Neuron (in vitro differentiated cells): Measurements from ENCODE around the gene AGTR1.
A peak's percentile ranks its signal among the peaks of the same experiment; 100 is the strongest.

ENCODE experiments used
- H2AFZ ChIP-seq: one replicate; pipeline ENCODE4 v1.6.1; 2013; ENCODE audit warnings: low read depth, mild to moderate bottlenecking, inconsistent platforms, low read length, moderate library complexity
- H3K27me3 ChIP-seq: one replicate; pipeline ENCODE4 v1.6.1; 2013; ENCODE audit warnings: low read length; ENCODE audit not compliant: insufficient read depth
- H3K36me3 ChIP-seq: one replicate; pipeline ENCODE4 v1.6.1; 2013; ENCODE audit warnings: low read length; ENCODE audit not compliant: insufficient read depth
- H3K4me1 ChIP-seq: one replicate; pipeline ENCODE4 v1.6.1; 2013; ENCODE audit warnings: low read length; ENCODE audit not compliant: insufficient read depth
- H3K4me3 ChIP-seq: 2 replicates; pipeline ENCODE4 v1.5.1; 2013; ENCODE audit warnings: mild to moderate bottlenecking, low read length, moderate library complexity
- H3K9me3 ChIP-seq: one replicate; pipeline ENCODE4 v1.6.1; 2013; ENCODE audit warnings: low read length

AGTR1 gene

DNA sequence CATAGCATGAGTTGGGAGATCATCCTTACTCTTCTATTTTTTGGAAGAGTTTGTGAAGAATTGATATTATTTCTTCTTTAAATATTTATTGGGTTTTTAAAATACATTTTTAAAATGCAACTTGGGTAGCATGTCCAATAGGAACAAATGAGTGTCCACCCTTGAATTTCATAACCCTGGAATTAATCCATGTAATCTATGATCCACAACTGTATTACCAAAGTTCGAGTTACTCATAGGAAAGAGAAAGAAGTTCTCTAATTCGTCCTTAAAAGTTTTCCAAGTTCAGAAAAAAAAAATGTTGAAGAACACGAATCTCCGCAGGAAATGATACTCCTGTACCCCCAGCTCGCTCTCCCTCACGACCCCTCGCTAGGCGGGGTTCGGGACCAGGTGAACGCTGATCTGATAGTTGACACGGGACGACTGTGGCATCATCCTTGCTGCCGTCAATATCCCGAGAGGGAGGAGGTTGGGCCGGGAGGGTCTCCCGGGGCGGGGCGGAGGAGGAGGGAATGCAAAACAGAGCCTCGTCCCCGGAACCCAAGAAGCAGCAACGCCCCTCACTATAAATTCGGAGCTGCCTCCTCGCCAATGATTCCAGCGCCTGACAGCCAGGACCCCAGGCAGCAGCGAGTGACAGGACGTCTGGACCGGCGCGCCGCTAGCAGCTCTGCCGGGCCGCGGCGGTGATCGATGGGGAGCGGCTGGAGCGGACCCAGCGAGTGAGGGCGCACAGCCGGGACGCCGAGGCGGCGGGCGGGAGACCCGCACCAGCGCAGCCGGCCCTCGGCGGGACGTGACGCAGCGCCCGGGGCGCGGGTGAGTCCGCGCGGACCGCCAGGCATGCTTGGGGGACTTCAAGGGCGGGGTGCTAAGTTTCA lies at the start of gene AGTR1:
AGTR1 (plus strand) TSS at position 598 of the 884 bp plus-strand sequence. CDS start 43,133 bp downstream, outside the sequence.
- Histone ChIP-seq H3K4me3 (peak within 1 kb of the TSS; percentile 49), H2AFZ (peak within 1 kb of the TSS; percentile 78), H3K9me3 (no peaks in the 10 kb centered on the region), H3K27me3 (peaks cover 31% of the 10 kb centered on the region), H3K36me3 (no peaks in the 10 kb centered on the region), H3K4me1 (peaks cover 6% of the 10 kb centered on the region)

DNA sequence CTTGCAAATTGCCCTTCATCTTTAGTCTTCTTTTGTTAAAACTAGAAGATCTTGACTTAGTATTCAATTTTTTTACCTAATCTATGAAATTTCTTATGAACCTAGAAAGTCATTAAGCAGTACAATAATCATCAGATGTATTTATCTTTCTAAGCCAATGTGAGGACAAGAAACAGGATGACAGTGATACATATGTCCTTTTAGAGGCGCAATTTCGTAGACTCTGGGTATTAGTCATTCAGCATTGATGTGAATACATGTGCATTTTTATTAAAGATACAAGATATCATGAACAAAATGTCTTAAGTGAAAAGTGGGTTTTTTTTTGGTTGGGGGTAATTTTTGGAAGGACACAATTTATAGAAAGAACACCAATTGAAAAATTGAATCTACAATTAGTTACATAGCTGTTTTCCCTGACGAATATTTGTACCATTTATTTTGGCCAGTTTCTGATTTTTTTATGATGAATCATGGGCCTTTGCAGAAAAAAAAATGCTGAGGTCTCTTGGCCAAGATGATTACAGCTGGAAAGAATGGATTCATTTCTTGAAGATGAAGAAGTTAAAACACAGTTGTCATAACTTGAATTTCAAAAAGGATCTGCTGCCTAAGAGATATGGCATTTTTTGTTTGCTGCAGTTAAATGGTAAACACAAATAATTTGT lies 48.9 kb upstream of the AGTR1 start:
- Histone ChIP-seq H2AFZ (no peak overlapping the region), H3K27me3 (no peaks in the 10 kb centered on the region), H3K36me3 (no peaks in the 10 kb centered on the region), H3K9me3 (no peaks in the 10 kb centered on the region), H3K4me3 (no peak overlapping the region), H3K4me1 (no peaks in the 10 kb centered on the region)

DNA sequence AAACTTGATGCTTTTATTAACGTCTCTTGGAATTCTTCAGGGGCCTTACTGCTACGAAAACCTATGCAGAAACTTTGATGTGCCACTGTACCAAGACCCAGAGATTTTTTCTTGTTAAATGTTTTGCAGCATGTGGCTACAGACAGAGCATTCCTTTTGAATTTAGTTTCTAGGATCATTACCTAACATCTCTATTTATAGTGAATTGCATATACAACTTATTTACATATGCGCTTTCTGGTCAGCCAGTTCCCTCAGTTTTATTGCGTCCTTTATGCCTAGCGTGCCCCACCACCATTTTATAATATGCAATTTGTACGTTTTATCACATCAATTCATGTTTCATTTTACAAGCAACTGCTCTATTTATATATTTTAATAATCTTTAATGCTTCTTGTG lies 46.2 kb upstream of the AGTR1 start:
- Histone ChIP-seq H3K36me3 (no peaks in the 10 kb centered on the region), H2AFZ (no peak overlapping the region), H3K4me1 (no peaks in the 10 kb centered on the region), H3K27me3 (no peaks in the 10 kb centered on the region), H3K9me3 (no peaks in the 10 kb centered on the region), H3K4me3 (no peak overlapping the region)

DNA sequence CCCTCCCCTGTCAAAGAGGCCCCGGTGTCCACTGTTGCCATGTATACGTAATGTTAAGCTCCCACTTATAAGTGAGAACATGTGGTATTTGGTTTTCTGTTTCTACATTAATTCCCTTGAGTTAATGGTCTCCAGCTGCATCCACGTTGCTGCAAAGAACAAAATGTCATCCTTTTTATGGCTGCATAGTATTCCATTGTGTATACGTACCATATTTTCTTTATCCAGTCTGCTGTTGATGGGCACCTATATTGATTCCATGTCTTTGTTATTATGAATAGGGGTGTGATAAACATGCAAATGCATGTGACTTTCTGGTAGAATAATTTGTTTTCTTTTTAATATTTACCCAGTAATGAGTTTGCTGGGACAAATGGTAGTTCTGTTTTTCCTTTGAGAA lies 43.3 kb upstream of the AGTR1 start:
- Histone ChIP-seq H3K36me3 (no peaks in the 10 kb centered on the region), H3K4me3 (no peak overlapping the region), H2AFZ (no peak overlapping the region), H3K9me3 (no peaks in the 10 kb centered on the region), H3K4me1 (no peaks in the 10 kb centered on the region), H3K27me3 (no peaks in the 10 kb centered on the region)

DNA sequence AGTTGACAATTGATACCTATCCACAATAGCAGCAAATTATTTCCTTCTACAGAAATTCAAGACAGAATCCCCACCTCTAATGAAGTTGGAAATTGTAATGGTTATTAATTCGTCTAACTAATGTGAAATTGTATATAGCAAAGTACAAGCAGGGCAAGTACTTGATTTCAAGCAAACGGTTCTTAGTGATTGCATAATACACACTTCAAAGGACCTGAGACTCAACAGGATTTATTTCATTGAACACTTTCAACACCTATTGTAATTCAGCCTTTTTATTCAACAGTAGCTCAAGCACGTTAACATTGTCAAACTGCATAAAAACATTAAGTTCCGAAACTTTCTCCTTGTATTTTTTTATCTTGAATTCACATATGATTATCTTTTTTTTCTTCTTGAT lies 40.2 kb upstream of the AGTR1 start:
- Histone ChIP-seq H3K4me3 (no peak overlapping the region), H3K36me3 (no peaks in the 10 kb centered on the region), H3K4me1 (no peaks in the 10 kb centered on the region), H3K9me3 (no peaks in the 10 kb centered on the region), H3K27me3 (no peaks in the 10 kb centered on the region), H2AFZ (no peak overlapping the region)

DNA sequence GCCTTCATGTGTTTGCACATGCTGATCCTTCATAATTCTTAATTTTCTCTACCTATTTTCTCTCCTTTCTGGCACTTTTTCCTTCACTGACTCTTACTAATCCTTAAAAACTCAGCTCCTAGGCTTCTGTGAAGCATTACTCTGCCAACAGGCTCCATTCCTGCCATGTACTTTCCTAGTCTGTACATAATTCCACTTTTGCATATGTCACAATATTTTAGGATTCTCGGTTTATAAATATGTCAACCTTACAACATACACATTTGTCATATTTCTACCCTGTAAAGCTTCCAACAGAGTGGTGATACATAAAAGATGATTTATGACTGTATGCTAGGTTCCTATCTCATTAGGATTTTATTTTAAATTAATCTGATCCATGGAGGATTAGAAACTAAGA lies 38.2 kb upstream of the AGTR1 start:
- H3K27me3 ChIP-seq, result no peaks in the 10 kb centered on the region
- no peaks in the 10 kb centered on the region for H3K9me3 ChIP-seq
- H3K4me3 ChIP-seq, result no peak overlapping the region
- H3K4me1 ChIP-seq, result no peaks in the 10 kb centered on the region
- no peaks in the 10 kb centered on the region for H3K36me3 ChIP-seq
- no peak overlapping the region for H2AFZ ChIP-seq

DNA sequence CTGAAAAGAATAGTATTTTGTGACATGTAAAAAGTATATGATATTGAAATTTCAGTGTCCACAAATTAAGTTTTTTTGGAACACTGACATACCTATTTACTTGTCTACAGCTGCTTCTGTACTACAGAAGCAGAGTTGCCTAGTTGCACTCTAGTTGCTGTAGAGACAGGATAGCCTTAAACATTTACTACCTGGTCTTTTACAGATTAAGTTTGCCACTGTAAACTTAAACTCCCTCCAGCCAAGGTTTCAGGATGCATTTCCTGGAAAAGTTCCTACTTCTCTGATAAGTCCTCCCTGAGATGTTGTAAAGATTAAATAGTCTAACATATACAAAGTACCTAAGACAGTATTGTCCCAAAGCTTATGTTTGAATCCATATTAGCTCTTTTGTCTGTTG lies 17.4 kb upstream of the AGTR1 start:
- H3K9me3 ChIP-seq, result no peaks in the 10 kb centered on the region
- H3K36me3 ChIP-seq, result no peaks in the 10 kb centered on the region
- H3K27me3 ChIP-seq, result no peaks in the 10 kb centered on the region
- no peak overlapping the region for H3K4me3 ChIP-seq
- no peak overlapping the region for H2AFZ ChIP-seq
- no peaks in the 10 kb centered on the region for H3K4me1 ChIP-seq

DNA sequence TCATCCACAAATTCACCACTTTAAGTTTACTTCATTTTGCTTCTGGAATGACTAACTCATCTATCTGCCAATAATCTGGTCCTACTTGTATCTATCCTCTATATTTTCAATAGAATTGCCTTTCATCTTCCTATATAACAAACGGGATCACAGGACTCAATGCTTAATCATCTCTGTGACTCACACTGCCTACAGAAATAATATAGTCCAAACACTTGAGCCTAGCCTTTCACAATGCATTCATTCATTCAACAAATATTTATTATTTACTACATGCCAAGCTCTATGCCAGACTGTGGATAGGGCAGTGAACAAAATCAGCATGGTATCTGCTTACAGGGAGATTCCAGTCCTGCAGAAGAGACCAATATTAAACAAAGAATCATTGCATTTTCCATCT lies 16.6 kb upstream of the AGTR1 start:
- Histone ChIP-seq H3K27me3 (no peaks in the 10 kb centered on the region), H3K9me3 (no peaks in the 10 kb centered on the region), H3K4me3 (no peak overlapping the region)

DNA sequence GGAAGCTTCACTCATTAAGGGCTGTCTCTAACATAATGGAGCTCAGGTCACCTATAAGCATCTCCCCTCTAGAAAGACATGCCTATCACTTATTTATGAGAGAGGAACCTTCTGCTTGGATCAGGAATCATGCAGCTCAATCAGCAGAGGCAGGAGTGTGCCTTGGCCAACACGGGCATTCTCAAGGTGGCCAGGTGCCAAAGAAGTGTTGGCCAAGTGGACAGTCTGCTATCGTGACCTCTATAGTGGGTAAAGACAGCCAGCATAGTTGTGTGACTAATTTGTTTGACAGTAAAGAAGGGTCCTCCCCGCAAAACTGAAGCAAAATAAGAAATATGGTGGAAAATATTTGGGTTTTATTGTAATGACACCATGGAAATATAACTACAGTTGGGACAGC lies 14.7 kb upstream of the AGTR1 start:
- Histone ChIP-seq H3K36me3 (no peaks in the 10 kb centered on the region), H3K4me1 (no peaks in the 10 kb centered on the region), H3K27me3 (no peaks in the 10 kb centered on the region), H3K9me3 (no peaks in the 10 kb centered on the region), H2AFZ (no peak overlapping the region), H3K4me3 (no peak overlapping the region)

More for the DNA sequence above, 16.6 kb upstream of the AGTR1 start:
- H3K4me1 ChIP-seq, result no peaks in the 10 kb centered on the region
- H2AFZ ChIP-seq, result no peak overlapping the region
- H3K36me3 ChIP-seq, result no peaks in the 10 kb centered on the region

DNA sequence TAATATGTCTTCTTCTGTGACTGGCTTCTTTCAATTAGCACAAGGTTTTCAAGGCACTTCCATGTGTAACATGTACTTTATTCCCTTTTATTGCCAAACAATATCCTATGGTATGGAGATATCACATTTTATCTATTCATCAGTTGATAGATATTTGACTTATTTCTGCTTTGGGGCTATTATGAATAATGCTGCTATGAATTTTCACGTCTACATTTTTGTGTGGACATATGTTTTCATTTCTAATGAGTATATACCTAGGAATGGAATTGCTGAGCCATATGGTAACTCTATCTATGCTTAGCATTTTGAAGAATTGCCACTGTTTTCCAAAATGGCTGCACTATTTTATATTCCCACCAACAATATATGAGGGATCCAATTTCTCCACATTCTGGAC lies 3.6 kb upstream of the AGTR1 start:
- Histone ChIP-seq H3K36me3 (no peaks in the 10 kb centered on the region), H3K9me3 (no peaks in the 10 kb centered on the region), H2AFZ (no peak overlapping the region), H3K4me3 (no peak overlapping the region), H3K4me1 (peaks cover 6% of the 10 kb centered on the region), H3K27me3 (peaks cover 18% of the 10 kb centered on the region)

DNA sequence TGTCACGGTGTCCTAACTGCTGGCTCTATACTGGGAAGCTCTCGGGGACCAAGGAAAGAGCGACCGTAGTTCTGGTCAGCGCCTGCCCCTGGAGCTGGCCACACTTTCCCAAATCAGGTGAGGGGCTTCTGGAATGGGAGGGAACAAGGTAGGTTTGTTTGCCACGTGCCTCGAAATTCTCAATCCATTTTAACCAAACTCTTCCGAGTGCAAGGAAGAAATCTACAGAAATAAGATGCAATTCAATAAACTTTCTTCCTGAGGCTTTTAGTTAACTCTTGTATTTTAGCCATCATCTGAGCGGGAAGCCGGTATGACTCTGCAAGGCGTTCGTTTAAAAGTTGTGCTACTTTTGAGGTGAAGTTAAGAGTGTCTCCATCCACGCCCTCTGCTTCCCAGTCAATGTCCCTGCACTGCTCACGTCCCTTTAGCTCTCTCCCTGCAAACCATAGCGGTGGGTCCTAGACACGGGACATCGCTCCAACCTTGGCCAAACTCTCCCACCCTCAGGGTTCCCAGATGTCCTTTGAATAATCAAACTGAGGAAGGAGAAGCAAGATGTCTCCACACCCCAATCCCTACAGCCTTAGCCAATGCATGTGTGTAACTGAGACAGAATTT lies 597 bp downstream of the AGTR1 start:
- Histone ChIP-seq H3K4me1 (peaks cover 6% of the 10 kb centered on the region), H3K36me3 (no peaks in the 10 kb centered on the region), H2AFZ (peak overlapping the region; percentile 78), H3K9me3 (no peaks in the 10 kb centered on the region), H3K4me3 (peak overlapping the region; percentile 49), H3K27me3 (peaks cover 31% of the 10 kb centered on the region)

DNA sequence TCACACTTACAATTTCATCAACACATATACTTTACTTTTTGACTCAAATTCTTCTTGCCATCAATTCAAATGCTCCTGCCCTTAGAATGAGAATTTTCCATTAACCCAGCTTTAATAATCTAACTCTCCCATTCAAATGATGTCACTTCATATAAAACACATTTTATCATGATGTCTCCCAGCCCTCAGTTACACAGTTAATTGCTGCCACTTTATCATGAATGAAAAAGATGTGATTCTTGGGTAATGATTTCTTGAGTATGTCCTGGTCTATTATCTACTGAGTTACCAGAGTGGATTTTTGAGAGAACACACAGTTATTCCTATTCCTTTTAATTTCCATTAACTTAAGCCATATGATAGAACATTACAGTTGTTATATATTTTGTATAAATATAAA lies 7.6 kb downstream of the AGTR1 start:
- H3K4me3 ChIP-seq, result no peak overlapping the region
- H3K9me3 ChIP-seq, result no peaks in the 10 kb centered on the region
- peaks cover 4% of the 10 kb centered on the region for H3K27me3 ChIP-seq
- no peaks in the 10 kb centered on the region for H3K36me3 ChIP-seq
- no peak overlapping the region for H2AFZ ChIP-seq
- H3K4me1 ChIP-seq, result no peaks in the 10 kb centered on the region
